GM10266 (cell line): Measurements from ENCODE around the gene JARID2.

Experiments used
- DNase-seq: peaks from one replicate; pipeline ENCODE4 v3.0.0; 2012; ENCODE audit errors: extremely low spot score
- TF ChIP-seq, protein P1 (sequence below): IDR thresholded peaks from 2 replicates; pipeline ENCODE4 v1.5.1; 2012; ENCODE audit warnings: mild to moderate bottlenecking, low read depth; ENCODE audit not compliant: control insufficient read depth, insufficient read depth; ENCODE audit errors: missing control alignments

Gene JARID2

DNA sequence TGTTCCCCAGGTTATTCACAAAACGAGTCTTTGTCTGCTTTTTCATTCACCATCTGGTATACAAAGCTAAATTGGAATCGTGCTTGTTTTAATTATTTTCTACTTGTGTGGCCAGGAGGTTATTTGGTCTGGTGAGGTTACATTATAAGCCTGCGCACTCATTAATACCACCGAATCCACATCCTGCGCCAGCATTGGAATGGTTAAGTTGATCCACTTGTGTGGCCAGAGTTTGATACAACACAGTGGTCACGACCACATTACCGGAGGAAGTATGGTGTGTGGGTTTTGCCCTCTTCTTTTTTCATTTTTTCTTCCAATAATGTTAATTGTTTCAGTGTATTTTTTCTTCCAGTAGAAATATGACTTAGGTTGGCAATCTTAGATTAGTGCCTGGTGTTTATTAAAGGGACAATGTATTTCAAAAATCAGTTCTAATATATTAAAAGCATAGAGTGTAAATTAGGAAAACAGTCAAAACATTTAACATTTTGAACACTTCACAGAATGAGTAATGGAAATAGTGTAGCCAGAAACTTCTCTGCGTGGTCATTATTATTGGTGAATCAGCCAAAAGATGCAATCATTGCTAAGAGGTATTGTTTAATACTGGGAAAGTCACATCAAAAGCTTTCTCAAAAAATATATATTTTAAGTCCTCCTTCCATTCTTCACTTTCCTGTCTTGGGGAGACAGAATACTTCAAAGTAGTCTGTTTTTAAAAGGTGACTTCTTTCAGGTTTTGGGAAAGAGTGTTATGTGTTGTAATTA lies 84.5 kb downstream of the JARID2 start:
- DNase-seq, result no peak
- TF ChIP-seq, protein P1, sequence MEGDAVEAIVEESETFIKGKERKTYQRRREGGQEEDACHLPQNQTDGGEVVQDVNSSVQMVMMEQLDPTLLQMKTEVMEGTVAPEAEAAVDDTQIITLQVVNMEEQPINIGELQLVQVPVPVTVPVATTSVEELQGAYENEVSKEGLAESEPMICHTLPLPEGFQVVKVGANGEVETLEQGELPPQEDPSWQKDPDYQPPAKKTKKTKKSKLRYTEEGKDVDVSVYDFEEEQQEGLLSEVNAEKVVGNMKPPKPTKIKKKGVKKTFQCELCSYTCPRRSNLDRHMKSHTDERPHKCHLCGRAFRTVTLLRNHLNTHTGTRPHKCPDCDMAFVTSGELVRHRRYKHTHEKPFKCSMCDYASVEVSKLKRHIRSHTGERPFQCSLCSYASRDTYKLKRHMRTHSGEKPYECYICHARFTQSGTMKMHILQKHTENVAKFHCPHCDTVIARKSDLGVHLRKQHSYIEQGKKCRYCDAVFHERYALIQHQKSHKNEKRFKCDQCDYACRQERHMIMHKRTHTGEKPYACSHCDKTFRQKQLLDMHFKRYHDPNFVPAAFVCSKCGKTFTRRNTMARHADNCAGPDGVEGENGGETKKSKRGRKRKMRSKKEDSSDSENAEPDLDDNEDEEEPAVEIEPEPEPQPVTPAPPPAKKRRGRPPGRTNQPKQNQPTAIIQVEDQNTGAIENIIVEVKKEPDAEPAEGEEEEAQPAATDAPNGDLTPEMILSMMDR, result no peak

GRCh38 chr6:15331143-15331542 lies 85.3 kb downstream of the JARID2 start:
- TF ChIP-seq, protein P1, result no peak
- no peak for DNase-seq

- TF ChIP-seq, protein P1, result no peak
- no peak for DNase-seq
Measured at GRCh38 chr6:15331629-15332251, 85.9 kb downstream of the JARID2 start.

- DNase-seq, result no peak
Measured at GRCh38 chr6:15332446-15332845, 86.6 kb downstream of the JARID2 start.

GRCh38 chr6:15335385-15335784 lies 89.5 kb downstream of the JARID2 start:
- DNase-seq, result no peak
- TF ChIP-seq, protein P1, result no peak

More at GRCh38 chr6:15332446-15332845, 86.6 kb downstream of the JARID2 start:
- TF ChIP-seq, protein P1, result no peak

GRCh38 chr6:15335916-15336315 lies 90.0 kb downstream of the JARID2 start:
- TF ChIP-seq, protein P1, result no peak
- DNase-seq, result no peak
